PC-3 (cell line): ENCODE measurements around the gene CIBAR2. TPM values are rescaled to one million over a fixed set of nuclear protein-coding genes. Genes with fewer than 3 reads are reported as not detected.
A peak's percentile ranks its signal among the peaks of the same experiment; 100 is the strongest.

Source experiments
- ATAC-seq: fragments of 200-7000 bp; cut with Tn5 transposase; 2 replicates; pipeline ENCODE4 v1.9.1; 2020; ENCODE audit warnings: mild to moderate bottlenecking, moderate library complexity
- BruUV-seq: library from RNA; stranded (reverse); fragments of 400-500 nt; replicated peaks from 2 replicates; lab custom pipeline; 2021; lab: Mats Ljungman, UMichigan
- CTCF ChIA-PET: fragments of 300-600 bp; sonication (Branson Sonifier 250); formaldehyde crosslinking; loops from one replicate; lab custom pipeline; 2022; ENCODE audit warnings: antibody characterized with exemption; lab: Charles Lee
- POLR2A ChIA-PET: fragments of 300-600 bp; sonication (Branson Sonifier 250); formaldehyde crosslinking; loops from one replicate; lab custom pipeline; 2022; ENCODE audit warnings: antibody characterized with exemption; ENCODE audit not compliant: unreplicated experiment; lab: Charles Lee
- DNase-seq: peaks from one replicate; pipeline ENCODE4 v3.0.0-alpha.2; 2015
- H2AFZ ChIP-seq: fragments of 300-600 bp; sonication (generic); 2 replicates; pipeline ENCODE4 v1.6.0; 2016; ENCODE audit warnings: antibody characterized with exemption, low read length
- H3F3A ChIP-seq: fragments of 300-600 bp; sonication (generic); one replicate; pipeline ENCODE4 v1.6.0; 2017; ENCODE audit warnings: antibody characterized with exemption, low read length, control low read depth, mild to moderate bottlenecking; ENCODE audit not compliant: unreplicated experiment
- H3K27ac ChIP-seq: fragments of 300-600 bp; sonication (generic); 2 replicates; pipeline ENCODE4 v1.5.1; 2016; ENCODE audit warnings: mild to moderate bottlenecking, low read length
- H3K27me3 ChIP-seq: fragments of 300-600 bp; sonication (generic); 2 replicates; pipeline ENCODE4 v1.6.1; 2016; ENCODE audit warnings: low read length, mixed read lengths
- H3K36me3 ChIP-seq: fragments of 300-600 bp; sonication (generic); 2 replicates; pipeline ENCODE4 v1.6.1; 2016; ENCODE audit warnings: low read depth, mixed run types, low read length, mixed read lengths
- H3K4me1 ChIP-seq: fragments of 300-600 bp; sonication (generic); 2 replicates; pipeline ENCODE4 v1.5.1; 2016; ENCODE audit warnings: low read length; ENCODE audit not compliant: insufficient read depth
- H3K4me2 ChIP-seq: fragments of 300-600 bp; sonication (generic); 2 replicates; pipeline ENCODE4 v1.6.0; 2016; ENCODE audit warnings: low read length
- H3K4me3 ChIP-seq: fragments of 300-600 bp; sonication (generic); 2 replicates; pipeline ENCODE4 v1.5.1; 2016; ENCODE audit warnings: mild to moderate bottlenecking, low read length, mixed read lengths
- H3K79me2 ChIP-seq: fragments of 300-600 bp; sonication (generic); 2 replicates; pipeline ENCODE4 v1.6.1; 2017; ENCODE audit warnings: low read length, mixed read lengths
- H3K9ac ChIP-seq: fragments of 300-600 bp; sonication (generic); 2 replicates; pipeline ENCODE4 v1.6.0; 2016; ENCODE audit warnings: mild to moderate bottlenecking, low read length
- H3K9me2 ChIP-seq: fragments of 300-600 bp; sonication (generic); replicated peaks from 2 replicates; pipeline ENCODE4 v1.6.1; 2016; ENCODE audit warnings: mixed run types, low read length, mixed read lengths
- H3K9me3 ChIP-seq: fragments of 300-600 bp; sonication (generic); 2 replicates; pipeline ENCODE4 v1.6.1; 2016; ENCODE audit warnings: low read length, mixed read lengths
- H4K20me1 ChIP-seq: fragments of 300-600 bp; sonication (generic); 2 replicates; pipeline ENCODE4 v1.6.1; 2016; ENCODE audit warnings: low read length, mixed read lengths
- CTCF ChIP-seq: fragments of 300-600 bp; sonication (generic); conservative IDR thresholded peaks from 2 replicates; pipeline ENCODE4 v1.5.1; 2017; ENCODE audit warnings: antibody characterized with exemption, low read depth, mild to moderate bottlenecking, low read length
- EZH2 ChIP-seq: fragments of 300-600 bp; sonication (generic); IDR thresholded peaks from one replicate; pipeline ENCODE4 v1.6.1; 2017; ENCODE audit warnings: antibody characterized with exemption, mild to moderate bottlenecking, low read length; ENCODE audit not compliant: unreplicated experiment
- EZH2phosphoT487 ChIP-seq: fragments of 300-600 bp; sonication (generic); IDR thresholded peaks from 2 replicates; pipeline ENCODE4 v1.6.1; 2018; ENCODE audit warnings: mild to moderate bottlenecking, antibody characterized with exemption, low read length, borderline replicate concordance
- intact Hi-C: fragments of 100-400 bp; cut with micrococcal nuclease; formaldehyde crosslinking; loops from 2 replicates; pipeline ENCODE4 v1.9.0; 2023
- total RNA-seq: library from RNA; depleted of rRNA; stranded (reverse); fragments of >200 nt; gene quantifications from 2 replicates; pipeline ENCODE4 v1.2.3, GENCODE V29; 2014

The CIBAR2 gene
- total RNA-seq, 1 experiment from 2014 or later = not detected

GRCh38 chr16:85117418-85117817, 5.1 kb upstream of the CIBAR2 start:
- H3K9me2 ChIP-seq = no peaks in the 10 kb centered on the region
- no peak overlapping the region for H3K4me2 ChIP-seq
- no peak overlapping the region for H2AFZ ChIP-seq
- BruUV-seq = no TSS peak
- H3K9ac ChIP-seq = no peak overlapping the region
- H3K27me3 ChIP-seq = no peaks in the 10 kb centered on the region
- no peaks in the 10 kb centered on the region for H3K36me3 ChIP-seq
- ChIA-PET CTCF (no interaction called here), POLR2A (no interaction called here)
- intact Hi-C loops = loop anchor here (10.0 kb wide), 1 partner anchor 217 kb away; no protein-coding TSS in a partner anchor
- no peak for TF ChIP-seq CTCF
- TF ChIP-seq EZH2 = no peak
- TF ChIP-seq EZH2phosphoT487 = no peak
- H4K20me1 ChIP-seq = no peaks in the 10 kb centered on the region
- H3K9me3 ChIP-seq = no peaks in the 10 kb centered on the region
- ATAC-seq (no peak), DNase-seq (no peak)
- H3K4me1 ChIP-seq = peaks cover 2% of the 10 kb centered on the region; the same call in 1 of the 2 replicates
- no peaks in the 10 kb centered on the region for H3K79me2 ChIP-seq
- no peak overlapping the region for H3K4me3 ChIP-seq
- no peaks in the 10 kb centered on the region for H3F3A ChIP-seq
- no peak overlapping the region for H3K27ac ChIP-seq

DNA sequence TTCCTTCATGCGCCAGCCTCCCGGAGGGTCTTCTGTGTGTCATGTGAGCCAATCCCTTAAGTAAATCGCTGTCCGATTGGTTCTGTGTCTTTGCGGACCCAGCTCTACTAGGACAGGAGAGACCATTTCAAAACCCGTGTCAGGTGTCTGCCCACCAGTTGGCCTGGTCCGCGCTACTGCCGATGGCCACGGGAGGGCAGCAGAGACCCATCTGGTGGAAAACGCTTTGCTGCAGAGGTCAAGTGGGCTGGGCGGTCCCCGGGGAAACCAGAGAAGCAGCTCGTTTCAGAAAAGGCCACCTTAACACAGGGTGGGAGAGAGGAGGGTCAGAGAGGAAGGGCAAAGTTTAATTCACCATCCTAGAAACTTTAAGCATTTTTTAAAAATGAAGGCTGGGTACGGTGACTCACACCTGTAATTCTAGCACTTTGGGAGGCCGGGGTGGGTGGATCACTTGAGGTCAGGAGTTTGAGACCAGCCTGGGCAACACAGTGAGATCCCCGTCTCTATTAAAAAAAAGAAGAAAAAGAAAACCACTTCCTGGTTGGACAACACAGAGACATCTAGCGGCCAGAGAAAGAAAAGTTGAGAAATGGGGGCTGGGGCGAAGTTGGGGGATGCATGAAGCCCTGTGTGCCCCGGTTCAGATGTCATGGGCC, 2.8 kb upstream of the CIBAR2 start:
- H3K9me2 ChIP-seq = no peaks in the 10 kb centered on the region
- ATAC-seq (peak; percentile 96), DNase-seq (peak; percentile 87)
- H3K27ac ChIP-seq = no peak overlapping the region
- no peaks in the 10 kb centered on the region for H3F3A ChIP-seq
- no peaks in the 10 kb centered on the region for H3K36me3 ChIP-seq
- ChIA-PET CTCF (interaction anchor here (0.8 to 1.3 kb wide), 3 partner anchors 9 to 160 kb away, joined by 4 read pairs; no protein-coding TSS in a partner anchor), POLR2A (no interaction called here)
- peak overlapping the region; percentile 68 for H2AFZ ChIP-seq
- H3K4me3 ChIP-seq = no peak overlapping the region
- no TSS peak for BruUV-seq
- peaks cover 2% of the 10 kb centered on the region; the same call in 1 of the 2 replicates for H3K4me1 ChIP-seq
- no peak overlapping the region for H3K9ac ChIP-seq
- H3K79me2 ChIP-seq = no peaks in the 10 kb centered on the region
- H3K9me3 ChIP-seq = no peaks in the 10 kb centered on the region
- intact Hi-C loops = loop anchor here (10.0 kb wide), 1 partner anchor 220 kb away; no protein-coding TSS in a partner anchor
- H3K27me3 ChIP-seq = no peaks in the 10 kb centered on the region
- no peaks in the 10 kb centered on the region for H4K20me1 ChIP-seq
- TF ChIP-seq CTCF (peak; percentile 92), EZH2 (no peak)
- H3K4me2 ChIP-seq = peak overlapping the region; percentile 69

DNA sequence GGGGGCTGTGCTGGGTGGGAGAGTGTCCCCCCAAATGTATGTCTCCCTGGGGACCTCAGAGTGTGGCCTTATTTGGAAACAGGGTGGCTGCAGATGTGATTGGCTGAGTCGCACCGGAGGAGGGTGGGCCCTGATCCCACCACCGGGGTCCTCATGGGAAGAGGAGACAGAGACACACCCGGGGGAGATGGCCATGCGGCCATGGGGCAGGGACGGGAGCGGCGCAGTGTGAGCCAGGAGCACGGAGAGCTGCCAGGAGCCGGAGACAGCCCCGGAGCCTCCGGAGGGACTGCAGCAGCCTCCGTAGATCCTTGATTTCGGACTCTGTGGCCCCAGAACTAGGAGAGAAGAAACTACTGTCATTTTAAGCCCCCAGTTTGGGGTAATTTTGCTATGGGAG, 1.6 kb upstream of the CIBAR2 start:
- Histone ChIP-seq H4K20me1 (no peaks in the 10 kb centered on the region), H3K9me3 (no peaks in the 10 kb centered on the region), H3K9ac (no peak overlapping the region), H2AFZ (no peak overlapping the region), H3K9me2 (no peaks in the 10 kb centered on the region), H3K4me1 (peaks cover 2% of the 10 kb centered on the region; the same call in 1 of the 2 replicates), H3K27ac (no peak overlapping the region), H3F3A (no peaks in the 10 kb centered on the region), H3K4me3 (no peak overlapping the region), H3K4me2 (no peak overlapping the region), H3K36me3 (no peaks in the 10 kb centered on the region), H3K79me2 (no peaks in the 10 kb centered on the region), H3K27me3 (no peaks in the 10 kb centered on the region)
- CTCF ChIA-PET = no interaction called here
- no TSS peak for BruUV-seq
- TF ChIP-seq EZH2phosphoT487 (no peak), CTCF (no peak), EZH2 (no peak)
- ATAC-seq = no peak
- DNase-seq = no peak
- POLR2A ChIA-PET = no interaction called here
- intact Hi-C loops = loop anchor here (10.0 kb wide), 1 partner anchor 221 kb away; no protein-coding TSS in a partner anchor
